ENCODE measurements around the gene ZBTB5.
"Not testable (repeated sequence)": the region's sequence is repeated elsewhere in the genome, so short reads cannot be mapped to it uniquely, and the experiment has no call there.

ZBTB5 gene

GRCh38 chr9:37405764-37406380, 59.4 kb downstream of the ZBTB5 start:
- DNase-seq (ENCODE audit: low read depth, low spot score) = no peak

GRCh38 chr9:37405350-37405749, 59.9 kb downstream of the ZBTB5 start:
- no peak for DNase-seq (ENCODE audit: low read depth, low spot score)

DNA sequence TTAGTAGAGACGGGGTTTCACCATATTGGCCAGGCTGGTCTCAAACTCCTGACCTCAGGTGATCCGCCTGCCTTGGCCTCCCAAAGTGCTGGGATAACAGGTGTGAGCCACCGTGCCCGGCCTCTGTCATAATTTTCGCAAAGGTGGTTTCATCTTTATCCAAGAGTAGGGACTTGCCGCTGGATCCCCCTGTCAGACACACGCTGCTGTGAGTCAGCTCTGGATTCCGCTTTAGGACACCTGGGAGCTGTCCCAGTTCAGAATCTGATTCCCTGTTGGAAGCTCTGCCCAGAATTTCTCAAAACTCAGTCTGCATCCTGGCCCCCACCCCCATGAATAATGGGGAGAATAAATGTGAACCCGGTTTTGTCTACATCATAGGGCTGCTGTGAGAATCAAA, 60.7 kb downstream of the ZBTB5 start:
- no peak for DNase-seq (ENCODE audit: low read depth, low spot score)

DNA sequence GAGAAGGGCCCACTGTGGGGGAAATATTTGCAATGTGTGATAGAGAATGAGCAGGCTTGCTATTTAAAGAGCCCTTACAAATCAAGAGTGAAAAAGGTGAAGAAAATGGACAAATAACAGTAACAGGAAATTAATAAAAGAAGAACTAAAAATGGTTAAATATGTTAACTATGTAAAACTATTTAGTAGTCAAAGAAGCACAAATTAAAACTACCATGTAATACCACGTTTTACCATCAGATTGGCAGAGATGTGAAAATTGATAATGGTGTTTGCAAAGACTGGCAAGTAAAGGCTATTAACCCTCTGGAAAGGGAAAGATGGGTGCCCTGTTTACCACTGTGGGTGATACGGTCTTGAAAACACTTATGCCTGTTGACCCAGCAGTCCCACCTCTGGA, 65.9 kb downstream of the ZBTB5 start:
- DNase-seq (ENCODE audit: low read depth, low spot score) = no peak

- DNase-seq (ENCODE audit: low read depth, low spot score) = no peak
Measured at GRCh38 chr9:37398464-37399025, 66.7 kb downstream of the ZBTB5 start.

DNA sequence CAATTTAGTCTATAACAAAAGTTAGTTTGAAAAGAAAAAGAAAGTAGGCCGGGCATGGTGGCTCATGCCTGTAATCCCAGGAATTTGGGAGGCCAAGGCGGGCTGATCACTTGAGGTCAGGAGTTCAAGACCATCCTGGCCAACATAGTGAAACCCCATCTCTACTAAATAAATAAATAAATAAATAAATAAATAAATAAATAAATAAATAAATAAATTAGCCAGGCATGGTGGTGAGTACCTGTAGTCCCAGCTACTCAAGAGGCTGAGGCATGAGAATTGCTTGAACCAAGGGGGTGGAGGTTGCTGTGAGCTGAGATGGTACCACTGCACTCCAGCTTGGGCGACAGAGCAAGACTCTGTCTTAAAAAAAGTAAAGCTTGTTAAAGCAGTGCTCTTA, 67.3 kb downstream of the ZBTB5 start:
- DNase-seq (ENCODE audit: low read depth, low spot score) = not testable (repeated sequence)

DNA sequence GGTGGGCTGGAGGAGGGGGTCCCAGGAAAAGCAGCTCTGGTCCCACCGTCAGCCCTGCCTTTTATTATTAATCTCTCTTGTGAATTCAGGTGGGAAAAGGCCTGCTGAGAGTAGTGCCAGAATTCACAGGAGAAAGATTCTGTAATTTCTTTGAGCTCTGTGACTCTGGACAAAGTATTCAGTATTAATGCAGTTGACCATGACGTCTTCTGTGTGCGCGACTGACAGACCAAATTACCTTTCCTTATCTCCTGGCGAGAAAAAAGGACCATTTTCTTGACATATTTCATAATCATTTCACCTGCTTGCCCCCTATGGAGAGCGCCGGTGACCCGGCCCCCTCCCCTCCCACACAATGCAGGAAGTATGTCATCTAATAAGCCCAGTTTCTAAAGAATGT, 69.6 kb downstream of the ZBTB5 start:
- no peak for DNase-seq (ENCODE audit: low read depth, low spot score)

DNA sequence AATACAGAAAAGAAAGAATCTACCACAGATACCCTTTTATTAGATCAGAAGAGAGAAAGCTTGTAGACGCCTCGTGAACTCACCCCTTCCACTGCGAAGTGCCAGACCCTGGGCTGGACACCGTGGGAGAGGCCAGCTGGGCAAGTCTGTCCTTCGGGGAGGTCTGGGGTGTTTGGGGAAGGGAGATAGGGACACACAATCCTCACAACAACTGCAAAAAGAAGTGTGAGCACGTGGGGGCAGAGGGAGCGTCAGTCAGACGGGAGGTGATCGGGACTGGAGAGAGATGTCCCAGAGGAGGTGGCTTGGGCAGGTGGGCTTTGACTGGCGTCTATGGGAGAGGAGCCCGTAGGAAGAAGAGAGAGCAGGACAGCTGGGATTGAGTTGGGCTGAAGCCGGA, 70.0 kb downstream of the ZBTB5 start:
- DNase-seq (ENCODE audit: low read depth, low spot score) = no peak

DNA sequence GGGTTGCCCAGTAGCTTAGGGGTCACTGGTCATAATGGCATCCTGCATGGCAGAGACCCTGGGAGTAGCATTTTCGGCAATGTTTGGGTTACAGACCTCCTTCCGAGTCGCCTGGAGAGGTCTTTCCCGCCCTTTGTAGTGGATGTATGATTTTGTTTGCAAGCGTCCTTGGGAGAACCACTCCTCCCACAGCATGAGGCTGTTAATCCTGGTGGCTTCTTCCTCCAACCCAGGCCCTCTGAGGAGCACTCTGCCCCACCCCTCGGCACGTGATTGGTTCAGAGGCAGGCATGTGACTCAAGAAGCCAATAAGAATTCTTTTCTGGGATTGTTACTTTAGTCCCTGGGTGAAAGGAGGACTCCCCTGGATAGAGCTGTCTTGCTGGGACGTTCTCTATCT, 73.0 kb downstream of the ZBTB5 start:
- DNase-seq (ENCODE audit: low read depth, low spot score) = no peak

DNA sequence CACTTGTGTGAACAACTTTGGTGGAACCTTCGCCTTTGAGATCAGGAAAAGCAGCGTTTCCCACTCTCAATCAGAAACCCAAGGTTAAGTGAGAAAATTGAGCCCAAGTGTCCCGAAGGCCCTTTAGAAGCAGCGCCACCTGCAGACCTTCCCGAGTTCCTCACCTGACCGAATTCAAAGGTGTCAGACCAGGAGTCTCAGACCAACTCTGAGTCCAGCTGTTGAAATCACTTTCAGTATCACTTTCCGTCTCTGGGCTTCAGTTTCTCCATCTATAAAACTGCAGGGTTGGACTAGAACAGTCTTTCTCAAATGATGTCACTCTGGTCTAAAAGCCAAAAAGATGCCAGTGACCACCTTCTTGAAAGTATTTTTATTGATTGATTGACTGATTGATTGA, 74.5 kb downstream of the ZBTB5 start:
- DNase-seq (ENCODE audit: low read depth, low spot score) = no peak

Measured in activated CD4-positive, CD25-positive, alpha-beta regulatory T cell treated with anti-CD3 and anti-CD28 coated beads, Interleukin-2, amount 50 U/mL, for 16 hours (primary cell).